Measurements from ENCODE around the gene GFPT1. TPM values are rescaled to one million over a fixed set of nuclear protein-coding genes. Genes with fewer than 3 reads are reported as not detected.

GFPT1 gene
- total RNA-seq: 75.4 and 80.0 TPM in 2 replicates
- polyA plus RNA-seq: 58.2 and 62.7 TPM in 2 replicates

DNA sequence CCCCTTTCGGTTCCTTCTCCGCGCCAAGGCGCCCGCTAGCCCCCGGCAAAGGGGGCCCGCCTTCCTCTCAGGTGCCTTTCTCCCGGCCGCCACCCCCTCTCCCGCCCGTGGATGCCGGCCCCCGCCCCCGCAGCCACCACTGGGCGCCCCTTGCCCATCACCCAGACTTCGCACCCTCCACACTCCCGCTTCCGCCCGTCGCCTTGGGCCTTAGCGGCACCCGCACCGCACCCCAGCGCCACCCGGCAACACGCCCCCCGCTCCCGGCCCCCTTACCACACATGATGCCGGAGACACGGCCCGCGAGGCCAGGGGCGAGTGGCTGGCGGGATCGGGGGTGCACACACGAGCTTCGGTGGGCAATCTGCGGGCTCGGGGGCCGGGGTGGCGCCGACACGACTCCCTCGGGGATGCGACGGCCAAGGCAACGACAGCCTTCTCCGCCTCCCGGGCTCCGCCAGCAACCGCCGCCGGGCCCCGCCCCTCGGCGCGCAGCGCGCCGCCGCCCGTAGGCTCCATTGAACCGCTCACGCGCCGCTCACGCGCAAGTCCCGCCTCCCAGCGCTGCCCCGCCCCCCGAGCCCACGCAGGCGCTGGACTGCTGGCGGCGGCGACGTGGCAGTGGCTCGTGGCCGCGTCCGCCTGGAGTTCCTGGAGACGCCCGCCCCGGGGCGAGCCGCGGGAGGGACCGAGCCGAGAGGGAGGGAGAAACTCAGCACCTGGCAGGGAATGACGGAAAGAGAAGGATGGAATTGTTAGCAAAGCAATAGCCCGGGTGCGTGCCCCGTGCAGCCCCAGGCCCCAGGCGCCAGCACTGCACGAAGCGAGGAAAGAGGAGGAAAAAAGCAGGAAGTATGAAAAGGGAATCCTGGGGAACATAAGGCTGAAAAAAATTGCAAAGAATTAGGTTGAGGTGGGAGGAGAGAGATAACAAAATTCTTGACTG, at the start of gene GFPT1:
Gene GFPT1 (minus strand): TSS at position 439 of the 946 bp plus-strand sequence. CDS start 156 bp downstream, at position 283.
- Histone ChIP-seq H4K20me1 (ENCODE audit: insufficient read depth, poor library complexity, severe bottlenecking) (peaks cover 33% of the 10 kb centered on the region), H3K9me3 (ENCODE audit: low read depth) (no peaks in the 10 kb centered on the region), H3K36me3 (replicated peaks; ENCODE audit: insufficient read depth, low read depth) (no peaks in the 10 kb centered on the region), H3K4me1 (ENCODE audit: insufficient read depth) (peaks cover 22% of the 10 kb centered on the region), H3K79me2 (peaks cover 49% of the 10 kb centered on the region), H2AFZ (peak within 1 kb of the TSS; percentile 72), H3K27ac (peak within 1 kb of the TSS; percentile 85), H3K9me2 (replicated peaks; ENCODE audit: insufficient read depth) (no peaks in the 10 kb centered on the region), H3K4me2 (peak within 1 kb of the TSS; percentile 88), H3K27me3 (no peaks in the 10 kb centered on the region), H3K4me3 (peak within 1 kb of the TSS; percentile 95)
- no peak for TF ChIP-seq EZH2phosphoT487 (IDR thresholded peaks at IDR 0.05; ENCODE audit: low read depth, severe bottlenecking, unreplicated experiment)
- TF ChIP-seq, protein P1, sequence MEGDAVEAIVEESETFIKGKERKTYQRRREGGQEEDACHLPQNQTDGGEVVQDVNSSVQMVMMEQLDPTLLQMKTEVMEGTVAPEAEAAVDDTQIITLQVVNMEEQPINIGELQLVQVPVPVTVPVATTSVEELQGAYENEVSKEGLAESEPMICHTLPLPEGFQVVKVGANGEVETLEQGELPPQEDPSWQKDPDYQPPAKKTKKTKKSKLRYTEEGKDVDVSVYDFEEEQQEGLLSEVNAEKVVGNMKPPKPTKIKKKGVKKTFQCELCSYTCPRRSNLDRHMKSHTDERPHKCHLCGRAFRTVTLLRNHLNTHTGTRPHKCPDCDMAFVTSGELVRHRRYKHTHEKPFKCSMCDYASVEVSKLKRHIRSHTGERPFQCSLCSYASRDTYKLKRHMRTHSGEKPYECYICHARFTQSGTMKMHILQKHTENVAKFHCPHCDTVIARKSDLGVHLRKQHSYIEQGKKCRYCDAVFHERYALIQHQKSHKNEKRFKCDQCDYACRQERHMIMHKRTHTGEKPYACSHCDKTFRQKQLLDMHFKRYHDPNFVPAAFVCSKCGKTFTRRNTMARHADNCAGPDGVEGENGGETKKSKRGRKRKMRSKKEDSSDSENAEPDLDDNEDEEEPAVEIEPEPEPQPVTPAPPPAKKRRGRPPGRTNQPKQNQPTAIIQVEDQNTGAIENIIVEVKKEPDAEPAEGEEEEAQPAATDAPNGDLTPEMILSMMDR (IDR thresholded peaks at IDR 0.05; ENCODE audit: poor library complexity): no peak
- no peak for TF ChIP-seq EZH2 (IDR thresholded peaks at IDR 0.05; ENCODE audit: borderline replicate concordance)
- peak; percentile 98 for DNase-seq (ENCODE audit: low spot score)
- under 1% methylated on average over 55 of the region's 97 CpGs for WGBS (ENCODE audit: low lambda C conversion rate, missing lambda C conversion rate)

DNA sequence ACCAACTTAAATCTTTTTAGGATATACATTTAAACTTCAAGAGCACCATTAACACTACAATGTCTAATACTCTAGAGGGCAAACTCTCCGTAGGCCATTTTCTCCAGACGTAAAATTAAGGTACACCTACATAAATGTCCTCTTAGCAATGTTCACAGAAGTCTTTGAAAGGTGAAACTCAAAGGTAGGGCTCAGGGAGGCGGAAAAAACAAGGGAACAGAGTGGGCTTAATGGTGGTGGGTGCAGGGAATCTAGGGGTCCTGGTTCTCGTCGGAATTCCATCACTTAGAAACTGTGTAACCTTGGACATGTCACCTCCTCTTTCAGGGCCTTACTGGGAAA, 49.5 kb upstream of the GFPT1 start:
- Histone ChIP-seq H3K4me3 (peak overlapping the region; percentile 60), H3K79me2 (peaks cover 38% of the 10 kb centered on the region), H2AFZ (peak overlapping the region; percentile 57), H4K20me1 (ENCODE audit: insufficient read depth, poor library complexity, severe bottlenecking) (no peaks in the 10 kb centered on the region), H3K27me3 (no peaks in the 10 kb centered on the region), H3K4me2 (peak overlapping the region; percentile 72), H3K4me1 (ENCODE audit: insufficient read depth) (peaks cover 7% of the 10 kb centered on the region), H3K9me2 (replicated peaks; ENCODE audit: insufficient read depth) (no peaks in the 10 kb centered on the region), H3K9me3 (ENCODE audit: low read depth) (no peaks in the 10 kb centered on the region), H3K36me3 (replicated peaks; ENCODE audit: insufficient read depth, low read depth) (no peaks in the 10 kb centered on the region), H3K27ac (peak overlapping the region; percentile 96)
- 3% methylated on average over 5 of the region's 5 CpGs for WGBS (ENCODE audit: low lambda C conversion rate, missing lambda C conversion rate)
- no peak for TF ChIP-seq EZH2 (IDR thresholded peaks at IDR 0.05; ENCODE audit: borderline replicate concordance)
- TF ChIP-seq, protein P1 (IDR thresholded peaks at IDR 0.05; ENCODE audit: poor library complexity): peak; percentile 2
- DNase-seq (ENCODE audit: low spot score): peak; percentile 22

DNA sequence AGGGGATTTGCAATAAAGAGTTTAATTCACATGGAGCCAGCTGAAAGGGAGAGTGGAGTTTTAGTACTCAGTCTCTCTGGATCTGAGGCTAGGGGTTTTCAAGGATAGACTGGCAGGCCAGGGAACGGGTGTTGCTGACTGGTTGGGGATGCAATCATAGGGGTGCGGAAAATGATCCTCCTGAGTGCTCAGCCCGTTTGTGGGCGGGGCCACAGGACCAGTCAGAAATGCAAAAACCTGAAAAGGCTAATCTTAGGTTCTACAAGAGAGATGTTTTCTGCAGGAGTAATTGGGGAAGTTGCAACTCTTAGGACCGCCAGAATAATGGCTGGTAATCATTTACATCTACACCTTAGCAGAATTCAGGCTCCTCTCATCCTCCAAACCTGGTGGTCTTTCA, 47.7 kb upstream of the GFPT1 start:
- H4K20me1 ChIP-seq (ENCODE audit: insufficient read depth, poor library complexity, severe bottlenecking): no peaks in the 10 kb centered on the region
- no peak overlapping the region for H3K4me3 ChIP-seq
- H3K79me2 ChIP-seq: peaks cover 38% of the 10 kb centered on the region
- TF ChIP-seq EZH2 (IDR thresholded peaks at IDR 0.05; ENCODE audit: borderline replicate concordance) (no peak), EZH2phosphoT487 (IDR thresholded peaks at IDR 0.05; ENCODE audit: low read depth, severe bottlenecking, unreplicated experiment) (no peak)
- TF ChIP-seq, protein P1 (IDR thresholded peaks at IDR 0.05; ENCODE audit: poor library complexity): no peak
- H3K4me1 ChIP-seq (ENCODE audit: insufficient read depth): peaks cover 7% of the 10 kb centered on the region
- H3K4me2 ChIP-seq: no peak overlapping the region
- H3K9me3 ChIP-seq (ENCODE audit: low read depth): no peaks in the 10 kb centered on the region
- H3K9me2 ChIP-seq (replicated peaks; ENCODE audit: insufficient read depth): no peaks in the 10 kb centered on the region
- H3K36me3 ChIP-seq (replicated peaks; ENCODE audit: insufficient read depth, low read depth): no peaks in the 10 kb centered on the region
- H3K27ac ChIP-seq: no peak overlapping the region
- no peaks in the 10 kb centered on the region for H3K27me3 ChIP-seq
- 81% methylated on average over 5 of the region's 5 CpGs for WGBS (ENCODE audit: low lambda C conversion rate, missing lambda C conversion rate)
- DNase-seq (ENCODE audit: low spot score): no peak
- H2AFZ ChIP-seq: no peak overlapping the region

All from hepatocyte (in vitro differentiated cells).